GM21526 (cell line): ENCODE results near the gene FAM156A.
"Not testable (repeated sequence)": the region's sequence is repeated elsewhere in the genome, so short reads cannot be mapped to it uniquely, and the experiment has no call there.

ENCODE experiments used
- ATAC-seq: cut with Tn5 transposase; IDR thresholded peaks from one replicate; pipeline ENCODE4 v1.9.1; 2021; ENCODE audit warnings: moderate library complexity; ENCODE audit not compliant: unreplicated experiment, low FRiP score

FAM156A gene

GRCh38 chrX:52958113-52958959 lies at the start of gene FAM156A:
Gene FAM156A (minus strand): TSS chrX:52958518. CDS start chrX:52948588, 9,930 bp downstream.
- peak; percentile 71 for ATAC-seq

- ATAC-seq: no peak
Observed at GRCh38 chrX:53005327-53005726, 47.0 kb upstream of the FAM156A start.

GRCh38 chrX:53004811-53005210 lies 46.5 kb upstream of the FAM156A start:
- no peak for ATAC-seq

GRCh38 chrX:53004038-53004437 lies 45.7 kb upstream of the FAM156A start:
- ATAC-seq: no peak

- no peak for ATAC-seq
Observed at GRCh38 chrX:53003111-53003510, 44.8 kb upstream of the FAM156A start.

GRCh38 chrX:53001958-53002357 lies 43.6 kb upstream of the FAM156A start:
- no peak for ATAC-seq

- no peak for ATAC-seq
Observed at GRCh38 chrX:53000447-53001135, 42.3 kb upstream of the FAM156A start.

- ATAC-seq: no peak
Observed at GRCh38 chrX:52995987-52996331, 37.6 kb upstream of the FAM156A start.

GRCh38 chrX:52995135-52995986 lies 37.0 kb upstream of the FAM156A start:
- ATAC-seq: peak; percentile 93

GRCh38 chrX:52990848-52991247 lies 32.5 kb upstream of the FAM156A start:
- ATAC-seq: no peak

GRCh38 chrX:52990011-52990631 lies 31.8 kb upstream of the FAM156A start:
- ATAC-seq: peak; percentile 70

- ATAC-seq: no peak
Observed at GRCh38 chrX:52988985-52989917, 30.9 kb upstream of the FAM156A start.

- no peak for ATAC-seq
Observed at GRCh38 chrX:52983321-52984000, 25.1 kb upstream of the FAM156A start.

GRCh38 chrX:52979993-52980392 lies 21.7 kb upstream of the FAM156A start:
- ATAC-seq: no peak

- ATAC-seq: no peak
Observed at GRCh38 chrX:52979568-52979967, 21.2 kb upstream of the FAM156A start.

- no peak for ATAC-seq
Observed at GRCh38 chrX:52977953-52978352, 19.6 kb upstream of the FAM156A start.

- ATAC-seq: not testable (repeated sequence)
Observed at GRCh38 chrX:52975576-52975975, 17.3 kb upstream of the FAM156A start.

GRCh38 chrX:52974336-52974992 lies 16.1 kb upstream of the FAM156A start:
- ATAC-seq: not testable (repeated sequence)
